ENCODE data around the gene CWC15.
"Not testable (repeated sequence)": the region's sequence is repeated elsewhere in the genome, so short reads cannot be mapped to it uniquely, and the experiment has no call there.

CWC15 gene

GRCh38 chr11:94973099-94973968, at the start of gene CWC15, which contains the start of gene KDM4D:
Gene CWC15, minus strand, starts transcription at chr11:94973556. Its CDS starts 1,371 bp downstream, at chr11:94972185.
Gene KDM4D, plus strand, starts transcription at chr11:94973709. Its CDS starts 23,664 bp downstream, at chr11:94997373.
- peak within 1 kb of the TSS; percentile 99 for H3K4me3 ChIP-seq (ENCODE audit: low read length)
- no peaks in the 10 kb centered on the region for H3K27me3 ChIP-seq (ENCODE audit: control insufficient read depth, insufficient read depth, low read length)
- peaks cover 4% of the 10 kb centered on the region for H3K4me1 ChIP-seq (ENCODE audit: control insufficient read depth, low read depth, low read length)
- H3K27ac ChIP-seq (ENCODE audit: low read length), result peak within 1 kb of the TSS; percentile 87
- no peaks in the 10 kb centered on the region for H3K9me3 ChIP-seq (ENCODE audit: control insufficient read depth, low read depth, low read length)
- H3K9ac ChIP-seq (ENCODE audit: low read length), result peak within 1 kb of the TSS; percentile 90
- peaks cover 32% of the 10 kb centered on the region for H3K36me3 ChIP-seq (ENCODE audit: control insufficient read depth, low read depth, low read length)

DNA sequence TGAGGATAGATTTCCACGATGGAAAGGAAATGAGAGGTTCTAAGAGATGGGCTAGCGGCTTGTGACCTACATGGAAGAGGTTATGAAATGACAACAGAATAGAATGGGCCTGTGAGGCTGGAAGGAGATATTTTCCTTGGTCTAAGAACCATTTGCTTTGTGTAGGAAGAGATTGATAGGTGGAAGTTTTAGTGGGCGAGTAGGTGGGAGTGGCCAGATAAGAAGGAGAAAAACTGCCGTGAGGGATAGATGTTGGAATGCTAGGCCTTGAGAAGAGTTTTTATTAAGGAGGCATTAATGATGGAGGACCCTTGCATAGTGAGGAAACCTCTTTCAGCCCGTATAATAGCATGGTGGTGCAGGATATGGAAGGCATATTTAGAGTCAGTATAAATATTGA, 48.1 kb upstream of the CWC15 start:
- H3K9ac ChIP-seq (ENCODE audit: low read length); H3K4me3 ChIP-seq (ENCODE audit: low read length); H3K27me3 ChIP-seq (ENCODE audit: control insufficient read depth, insufficient read depth, low read length); H3K9me3 ChIP-seq (ENCODE audit: control insufficient read depth, low read depth, low read length); H3K36me3 ChIP-seq (ENCODE audit: control insufficient read depth, low read depth, low read length); H3K27ac ChIP-seq (ENCODE audit: low read length); H3K4me1 ChIP-seq (ENCODE audit: control insufficient read depth, low read depth, low read length): not testable (repeated sequence)

- no peak overlapping the region for H3K27ac ChIP-seq (ENCODE audit: low read length)
- H3K27me3 ChIP-seq (ENCODE audit: control insufficient read depth, insufficient read depth, low read length), result no peaks in the 10 kb centered on the region
- H3K36me3 ChIP-seq (ENCODE audit: control insufficient read depth, low read depth, low read length), result no peaks in the 10 kb centered on the region
- H3K9ac ChIP-seq (ENCODE audit: low read length), result no peak overlapping the region
- H3K4me1 ChIP-seq (ENCODE audit: control insufficient read depth, low read depth, low read length), result no peaks in the 10 kb centered on the region
- H3K4me3 ChIP-seq (ENCODE audit: low read length), result no peak overlapping the region
- H3K9me3 ChIP-seq (ENCODE audit: control insufficient read depth, low read depth, low read length), result no peaks in the 10 kb centered on the region
These were observed 42.8 kb upstream of the CWC15 start for GRCh38 chr11:95016139-95016538.

DNA sequence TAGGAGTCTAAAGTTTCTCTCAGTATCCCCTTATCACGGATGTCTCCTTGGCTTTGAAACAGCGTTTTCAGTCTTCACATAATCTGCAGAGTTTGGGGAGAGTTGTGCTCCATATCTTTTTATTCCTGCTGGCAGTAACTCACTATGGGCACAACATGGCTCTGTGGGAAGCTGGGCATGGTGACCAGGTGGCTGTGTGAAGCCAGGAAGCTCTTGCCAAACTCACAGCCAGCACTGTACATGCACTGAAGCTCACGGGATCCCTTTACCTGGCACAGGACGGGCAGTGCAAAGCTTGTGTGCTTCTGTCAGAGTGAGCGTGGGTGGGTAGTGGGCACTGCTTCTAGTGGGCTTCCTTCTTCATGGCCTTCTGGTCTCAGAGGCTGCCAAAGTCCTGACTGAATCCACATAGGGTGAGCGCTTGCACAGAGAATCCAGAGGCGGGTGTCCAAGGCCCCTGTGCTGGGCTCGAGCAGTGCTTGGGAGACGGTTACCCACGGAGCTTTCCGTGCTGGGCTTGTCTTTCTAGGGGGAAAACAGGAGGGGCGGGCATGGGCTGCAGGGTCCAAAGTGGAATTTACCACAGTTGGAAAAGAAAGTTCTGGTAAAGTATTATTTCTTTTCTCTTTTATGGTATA, 40.9 kb upstream of the CWC15 start:
- no peaks in the 10 kb centered on the region for H3K9me3 ChIP-seq (ENCODE audit: control insufficient read depth, low read depth, low read length)
- no peak overlapping the region for H3K4me3 ChIP-seq (ENCODE audit: low read length)
- H3K9ac ChIP-seq (ENCODE audit: low read length), result no peak overlapping the region
- H3K4me1 ChIP-seq (ENCODE audit: control insufficient read depth, low read depth, low read length), result no peaks in the 10 kb centered on the region
- H3K36me3 ChIP-seq (ENCODE audit: control insufficient read depth, low read depth, low read length), result no peaks in the 10 kb centered on the region
- H3K27ac ChIP-seq (ENCODE audit: low read length), result no peak overlapping the region
- no peaks in the 10 kb centered on the region for H3K27me3 ChIP-seq (ENCODE audit: control insufficient read depth, insufficient read depth, low read length)

GRCh38 chr11:95011376-95011775, 38.0 kb upstream of the CWC15 start:
- Histone ChIP-seq H3K27me3 (ENCODE audit: control insufficient read depth, insufficient read depth, low read length) (no peaks in the 10 kb centered on the region), H3K4me3 (ENCODE audit: low read length) (no peak overlapping the region), H3K4me1 (ENCODE audit: control insufficient read depth, low read depth, low read length) (no peaks in the 10 kb centered on the region)

GRCh38 chr11:95005642-95006041, 32.3 kb upstream of the CWC15 start:
- Histone ChIP-seq H3K9ac (ENCODE audit: low read length) (no peak overlapping the region), H3K4me1 (ENCODE audit: control insufficient read depth, low read depth, low read length) (no peaks in the 10 kb centered on the region), H3K27me3 (ENCODE audit: control insufficient read depth, insufficient read depth, low read length) (no peaks in the 10 kb centered on the region), H3K4me3 (ENCODE audit: low read length) (no peak overlapping the region), H3K9me3 (ENCODE audit: control insufficient read depth, low read depth, low read length) (no peaks in the 10 kb centered on the region), H3K27ac (ENCODE audit: low read length) (no peak overlapping the region), H3K36me3 (ENCODE audit: control insufficient read depth, low read depth, low read length) (no peaks in the 10 kb centered on the region)

More at GRCh38 chr11:95011376-95011775, 38.0 kb upstream of the CWC15 start:
- Histone ChIP-seq H3K36me3 (ENCODE audit: control insufficient read depth, low read depth, low read length) (no peaks in the 10 kb centered on the region), H3K9ac (ENCODE audit: low read length) (no peak overlapping the region), H3K27ac (ENCODE audit: low read length) (no peak overlapping the region), H3K9me3 (ENCODE audit: control insufficient read depth, low read depth, low read length) (no peaks in the 10 kb centered on the region)

- Histone ChIP-seq H3K36me3 (ENCODE audit: control insufficient read depth, low read depth, low read length) (no peaks in the 10 kb centered on the region), H3K4me3 (ENCODE audit: low read length) (no peak overlapping the region), H3K9me3 (ENCODE audit: control insufficient read depth, low read depth, low read length) (no peaks in the 10 kb centered on the region), H3K27ac (ENCODE audit: low read length) (no peak overlapping the region), H3K9ac (ENCODE audit: low read length) (no peak overlapping the region), H3K4me1 (ENCODE audit: control insufficient read depth, low read depth, low read length) (no peaks in the 10 kb centered on the region), H3K27me3 (ENCODE audit: control insufficient read depth, insufficient read depth, low read length) (no peaks in the 10 kb centered on the region)
These were observed 30.4 kb upstream of the CWC15 start for GRCh38 chr11:95003716-95004115.

DNA sequence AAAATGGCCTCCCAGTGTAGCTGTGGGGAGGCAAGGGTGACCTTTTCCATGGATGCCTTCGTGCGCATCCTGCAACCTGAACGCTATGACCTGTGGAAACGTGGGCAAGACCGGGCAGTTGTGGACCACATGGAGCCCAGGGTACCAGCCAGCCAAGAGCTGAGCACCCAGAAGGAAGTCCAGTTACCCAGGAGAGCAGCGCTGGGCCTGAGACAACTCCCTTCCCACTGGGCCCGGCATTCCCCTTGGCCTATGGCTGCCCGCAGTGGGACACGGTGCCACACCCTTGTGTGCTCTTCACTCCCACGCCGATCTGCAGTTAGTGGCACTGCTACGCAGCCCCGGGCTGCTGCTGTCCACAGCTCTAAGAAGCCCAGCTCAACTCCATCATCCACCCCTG, 24.9 kb upstream of the CWC15 start:
- no peaks in the 10 kb centered on the region for H3K9me3 ChIP-seq (ENCODE audit: control insufficient read depth, low read depth, low read length)
- H3K36me3 ChIP-seq (ENCODE audit: control insufficient read depth, low read depth, low read length), result no peaks in the 10 kb centered on the region
- no peak overlapping the region for H3K27ac ChIP-seq (ENCODE audit: low read length)
- no peak overlapping the region for H3K9ac ChIP-seq (ENCODE audit: low read length)
- no peaks in the 10 kb centered on the region for H3K27me3 ChIP-seq (ENCODE audit: control insufficient read depth, insufficient read depth, low read length)
- no peak overlapping the region for H3K4me3 ChIP-seq (ENCODE audit: low read length)
- H3K4me1 ChIP-seq (ENCODE audit: control insufficient read depth, low read depth, low read length), result no peaks in the 10 kb centered on the region

GRCh38 chr11:94997437-94997836, 24.1 kb upstream of the CWC15 start:
- H3K4me1 ChIP-seq (ENCODE audit: control insufficient read depth, low read depth, low read length), result no peaks in the 10 kb centered on the region
- H3K9me3 ChIP-seq (ENCODE audit: control insufficient read depth, low read depth, low read length), result no peaks in the 10 kb centered on the region
- H3K4me3 ChIP-seq (ENCODE audit: low read length), result no peak overlapping the region
- H3K9ac ChIP-seq (ENCODE audit: low read length), result no peak overlapping the region
- H3K36me3 ChIP-seq (ENCODE audit: control insufficient read depth, low read depth, low read length), result no peaks in the 10 kb centered on the region
- H3K27me3 ChIP-seq (ENCODE audit: control insufficient read depth, insufficient read depth, low read length), result no peaks in the 10 kb centered on the region
- H3K27ac ChIP-seq (ENCODE audit: low read length), result no peak overlapping the region

DNA sequence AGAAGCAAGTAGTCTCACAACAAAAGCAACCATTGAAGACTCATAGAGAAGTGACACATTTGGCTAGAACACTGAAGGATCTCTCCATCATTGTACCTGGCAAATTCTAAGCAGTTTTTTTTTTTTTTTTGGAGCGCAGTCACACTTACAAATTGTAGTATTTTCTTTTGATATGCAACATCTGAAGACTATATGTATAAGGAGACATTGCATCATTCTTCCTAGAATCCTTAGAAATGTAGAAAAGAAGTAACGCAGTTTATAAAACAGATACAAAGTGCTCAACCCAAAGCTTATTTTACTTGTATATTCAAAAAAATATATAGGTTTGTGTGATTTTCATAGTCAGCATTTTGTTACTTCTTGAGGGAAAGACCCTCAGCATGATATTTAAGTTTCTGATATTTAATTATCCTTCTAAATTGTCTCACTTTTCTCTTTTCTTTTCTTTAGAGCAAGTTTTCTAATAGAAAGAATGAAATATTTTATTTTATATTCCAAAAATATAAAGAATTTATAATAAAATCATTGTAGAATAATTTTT, 20.1 kb upstream of the CWC15 start:
- no peak overlapping the region for H3K4me3 ChIP-seq (ENCODE audit: low read length)
- H3K27me3 ChIP-seq (ENCODE audit: control insufficient read depth, insufficient read depth, low read length), result no peaks in the 10 kb centered on the region
- no peak overlapping the region for H3K27ac ChIP-seq (ENCODE audit: low read length)
- no peaks in the 10 kb centered on the region for H3K9me3 ChIP-seq (ENCODE audit: control insufficient read depth, low read depth, low read length)
- H3K36me3 ChIP-seq (ENCODE audit: control insufficient read depth, low read depth, low read length), result no peaks in the 10 kb centered on the region
- no peak overlapping the region for H3K9ac ChIP-seq (ENCODE audit: low read length)
- H3K4me1 ChIP-seq (ENCODE audit: control insufficient read depth, low read depth, low read length), result no peaks in the 10 kb centered on the region

- H3K36me3 ChIP-seq (ENCODE audit: control insufficient read depth, low read depth, low read length), result no peaks in the 10 kb centered on the region
- H3K27me3 ChIP-seq (ENCODE audit: control insufficient read depth, insufficient read depth, low read length), result no peaks in the 10 kb centered on the region
- H3K9ac ChIP-seq (ENCODE audit: low read length), result no peak overlapping the region
- no peaks in the 10 kb centered on the region for H3K9me3 ChIP-seq (ENCODE audit: control insufficient read depth, low read depth, low read length)
- no peak overlapping the region for H3K27ac ChIP-seq (ENCODE audit: low read length)
- H3K4me3 ChIP-seq (ENCODE audit: low read length), result no peak overlapping the region
- no peaks in the 10 kb centered on the region for H3K4me1 ChIP-seq (ENCODE audit: control insufficient read depth, low read depth, low read length)
These were observed 15.4 kb upstream of the CWC15 start for GRCh38 chr11:94988748-94989147.
